RWPE2 (cell line): ENCODE results near the gene ZNF440.
"Not testable (repeated sequence)": the region's sequence is repeated elsewhere in the genome, so short reads cannot be mapped to it uniquely, and the experiment has no call there.

Source experiments
- ATAC-seq: fragments of 200-7000 bp; cut with Tn5 transposase; 3 replicates; pipeline ENCODE4 v1.9.1; 2021; ENCODE audit warnings: low read depth
- DNase-seq: peaks from one replicate; pipeline ENCODE4 v3.0.0-alpha.2; 2020; ENCODE audit warnings: low spot score
- H3K27ac ChIP-seq: fragments of 450-650 bp; 2 replicates; pipeline ENCODE4 v1.5.1; 2017; ENCODE audit warnings: mild to moderate bottlenecking; ENCODE audit not compliant: poor library complexity, severe bottlenecking
- H3K27me3 ChIP-seq: fragments of 250-450 bp; sonication (Bioruptor Pico); 2 replicates; pipeline ENCODE4 v1.5.1; 2021; ENCODE audit warnings: mild to moderate bottlenecking, moderate library complexity; ENCODE audit not compliant: insufficient read depth, poor library complexity, severe bottlenecking
- H3K36me3 ChIP-seq: fragments of 250-450 bp; sonication (Bioruptor Pico); 2 replicates; pipeline ENCODE4 v1.5.1; 2020; ENCODE audit warnings: low read depth, mild to moderate bottlenecking, moderate library complexity
- H3K4me1 ChIP-seq: fragments of 250-450 bp; sonication (Bioruptor Pico); 2 replicates; pipeline ENCODE4 v1.5.1; 2021; ENCODE audit warnings: mild to moderate bottlenecking, moderate library complexity; ENCODE audit not compliant: insufficient read depth, poor library complexity, severe bottlenecking
- H3K4me3 ChIP-seq: fragments of 250-450 bp; sonication (Bioruptor Pico); 2 replicates; pipeline ENCODE4 v1.5.1; 2021; ENCODE audit warnings: mild to moderate bottlenecking, moderate library complexity; ENCODE audit not compliant: severe bottlenecking
- H3K9me3 ChIP-seq: fragments of 250-450 bp; sonication (Bioruptor Pico); 2 replicates; pipeline ENCODE4 v1.5.1; 2021; ENCODE audit warnings: mild to moderate bottlenecking, moderate library complexity; ENCODE audit not compliant: severe bottlenecking
- TF ChIP-seq, protein P1 (sequence below): fragments of 450-650 bp; IDR thresholded peaks from one replicate; pipeline ENCODE4 v1.5.1; 2017; ENCODE audit warnings: mild to moderate bottlenecking, moderate library complexity; ENCODE audit not compliant: poor library complexity, severe bottlenecking

ZNF440 gene

DNA sequence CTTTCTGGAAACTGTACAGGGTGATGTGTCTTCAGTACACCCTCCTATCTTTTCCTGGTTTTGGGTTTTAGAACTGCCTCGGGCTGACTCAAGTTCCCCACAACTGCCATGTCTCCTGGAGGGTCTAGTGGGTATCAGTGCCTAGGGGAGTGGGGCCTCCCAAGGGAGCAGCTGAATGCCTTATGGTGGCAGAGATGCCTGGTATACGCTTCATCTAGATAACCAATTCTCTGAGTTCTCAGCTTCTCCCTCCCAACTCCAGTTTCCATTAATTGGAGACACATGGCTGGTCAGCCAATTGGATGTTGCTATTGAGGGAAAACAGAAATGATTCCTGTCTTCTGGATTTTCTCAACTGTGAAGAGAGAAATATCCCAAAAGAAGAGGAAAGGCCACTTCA is 47.2 kb downstream of the ZNF440 start:
- TF ChIP-seq, protein P1, sequence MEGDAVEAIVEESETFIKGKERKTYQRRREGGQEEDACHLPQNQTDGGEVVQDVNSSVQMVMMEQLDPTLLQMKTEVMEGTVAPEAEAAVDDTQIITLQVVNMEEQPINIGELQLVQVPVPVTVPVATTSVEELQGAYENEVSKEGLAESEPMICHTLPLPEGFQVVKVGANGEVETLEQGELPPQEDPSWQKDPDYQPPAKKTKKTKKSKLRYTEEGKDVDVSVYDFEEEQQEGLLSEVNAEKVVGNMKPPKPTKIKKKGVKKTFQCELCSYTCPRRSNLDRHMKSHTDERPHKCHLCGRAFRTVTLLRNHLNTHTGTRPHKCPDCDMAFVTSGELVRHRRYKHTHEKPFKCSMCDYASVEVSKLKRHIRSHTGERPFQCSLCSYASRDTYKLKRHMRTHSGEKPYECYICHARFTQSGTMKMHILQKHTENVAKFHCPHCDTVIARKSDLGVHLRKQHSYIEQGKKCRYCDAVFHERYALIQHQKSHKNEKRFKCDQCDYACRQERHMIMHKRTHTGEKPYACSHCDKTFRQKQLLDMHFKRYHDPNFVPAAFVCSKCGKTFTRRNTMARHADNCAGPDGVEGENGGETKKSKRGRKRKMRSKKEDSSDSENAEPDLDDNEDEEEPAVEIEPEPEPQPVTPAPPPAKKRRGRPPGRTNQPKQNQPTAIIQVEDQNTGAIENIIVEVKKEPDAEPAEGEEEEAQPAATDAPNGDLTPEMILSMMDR = no peak
- no peaks in the 10 kb centered on the region for H3K9me3 ChIP-seq
- no peak for ATAC-seq
- H3K4me1 ChIP-seq = no peaks in the 10 kb centered on the region
- DNase-seq = no peak
- H3K4me3 ChIP-seq = no peak overlapping the region
- no peaks in the 10 kb centered on the region for H3K27me3 ChIP-seq
- H3K27ac ChIP-seq = no peak overlapping the region
- H3K36me3 ChIP-seq = no peaks in the 10 kb centered on the region

DNA sequence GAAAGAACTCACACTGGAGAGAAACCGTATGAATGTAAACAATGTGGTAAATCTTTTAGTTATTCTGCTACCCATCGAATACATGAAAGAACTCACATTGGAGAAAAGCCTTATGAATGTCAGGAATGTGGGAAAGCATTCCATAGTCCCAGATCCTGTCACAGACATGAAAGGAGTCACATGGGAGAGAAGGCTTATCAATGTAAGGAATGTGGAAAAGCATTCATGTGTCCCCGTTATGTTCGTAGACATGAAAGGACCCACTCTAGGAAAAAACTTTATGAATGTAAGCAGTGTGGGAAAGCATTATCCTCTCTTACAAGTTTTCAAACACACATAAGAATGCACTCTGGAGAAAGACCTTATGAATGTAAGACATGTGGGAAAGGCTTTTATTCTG is 53.7 kb downstream of the ZNF440 start:
- Histone ChIP-seq H3K9me3 (peaks cover 16% of the 10 kb centered on the region), H3K36me3 (peaks cover 20% of the 10 kb centered on the region)
- not testable (repeated sequence) for H3K27me3 ChIP-seq, H3K27ac ChIP-seq, DNase-seq, H3K4me1 ChIP-seq, ATAC-seq, H3K4me3 ChIP-seq

DNA sequence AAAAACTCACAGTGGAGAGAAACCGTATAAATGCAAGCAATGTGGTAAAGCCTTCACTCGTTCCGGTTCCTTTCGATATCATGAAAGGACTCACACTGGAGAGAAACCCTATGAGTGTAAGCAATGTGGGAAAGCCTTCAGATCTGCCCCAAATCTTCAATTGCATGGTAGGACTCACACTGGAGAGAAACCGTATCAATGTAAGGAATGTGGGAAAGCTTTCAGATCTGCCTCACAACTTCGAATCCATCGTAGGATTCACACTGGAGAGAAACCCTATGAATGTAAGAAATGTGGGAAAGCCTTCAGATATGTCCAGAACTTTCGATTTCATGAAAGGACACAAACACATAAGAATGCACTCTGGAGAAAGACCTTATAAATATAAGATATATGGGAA is 54.1 kb downstream of the ZNF440 start:
- no peak overlapping the region for H3K27ac ChIP-seq

DNA sequence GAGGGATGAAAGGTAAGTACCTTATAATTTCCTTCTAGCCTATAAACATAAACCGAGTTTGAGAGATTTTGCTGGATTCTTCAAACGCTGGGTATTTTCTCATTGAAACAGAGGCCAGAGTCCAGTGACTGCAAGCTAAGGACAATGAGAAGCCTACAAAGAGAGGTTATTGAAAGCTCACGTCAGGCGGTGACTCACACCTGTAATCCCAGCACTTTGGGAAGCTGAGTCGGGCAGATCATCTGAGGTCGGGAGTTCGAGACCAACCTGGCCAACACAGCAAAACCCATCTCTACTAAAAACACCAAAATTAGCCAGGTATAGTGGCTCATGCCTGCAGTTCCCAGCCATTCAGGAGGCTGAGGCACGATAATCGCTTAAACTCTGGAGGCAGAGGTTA is 58.6 kb downstream of the ZNF440 start:
- no peaks in the 10 kb centered on the region for H3K27me3 ChIP-seq
- no peak overlapping the region for H3K4me3 ChIP-seq
- no peak overlapping the region for H3K27ac ChIP-seq
- TF ChIP-seq, protein P1 = no peak
- H3K9me3 ChIP-seq = peaks cover 14% of the 10 kb centered on the region
- DNase-seq (no peak), ATAC-seq (no peak)
- H3K36me3 ChIP-seq = peaks cover 16% of the 10 kb centered on the region
- H3K4me1 ChIP-seq = no peaks in the 10 kb centered on the region

More for the DNA sequence above, 54.1 kb downstream of the ZNF440 start:
- H3K9me3 ChIP-seq = peaks cover 16% of the 10 kb centered on the region
- TF ChIP-seq, protein P1 = no peak
- H3K27me3 ChIP-seq = no peaks in the 10 kb centered on the region
- H3K36me3 ChIP-seq = peaks cover 20% of the 10 kb centered on the region
- ATAC-seq (no peak), DNase-seq (no peak)
- H3K4me3 ChIP-seq = no peak overlapping the region
- H3K4me1 ChIP-seq = no peaks in the 10 kb centered on the region

DNA sequence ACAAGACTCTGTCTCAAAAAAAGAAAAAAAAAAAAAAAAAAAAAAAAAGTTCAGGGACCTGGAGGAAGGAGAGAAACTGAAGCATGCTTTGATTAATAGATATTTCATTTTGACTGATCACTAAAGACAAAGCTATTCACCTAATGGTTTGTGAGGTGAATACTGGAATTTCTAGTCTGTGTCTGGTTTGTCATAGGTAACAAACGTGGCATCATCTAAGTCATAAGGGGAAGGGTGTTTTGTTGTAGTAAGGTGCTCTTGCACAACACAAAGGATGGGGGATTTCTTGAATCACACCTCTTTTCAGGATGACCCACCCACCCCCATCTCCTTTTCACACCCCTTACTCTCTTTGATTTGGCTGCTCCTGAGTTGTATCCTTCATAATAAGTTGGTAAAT is 59.7 kb downstream of the ZNF440 start:
- TF ChIP-seq, protein P1 = no peak
- no peaks in the 10 kb centered on the region for H3K4me1 ChIP-seq
- H3K27me3 ChIP-seq = no peaks in the 10 kb centered on the region
- DNase-seq (no peak), ATAC-seq (no peak)
- H3K27ac ChIP-seq = no peak overlapping the region
- peaks cover 5% of the 10 kb centered on the region; the same call in 1 of the 2 replicates for H3K36me3 ChIP-seq
- no peak overlapping the region for H3K4me3 ChIP-seq
- H3K9me3 ChIP-seq = peaks cover 7% of the 10 kb centered on the region

DNA sequence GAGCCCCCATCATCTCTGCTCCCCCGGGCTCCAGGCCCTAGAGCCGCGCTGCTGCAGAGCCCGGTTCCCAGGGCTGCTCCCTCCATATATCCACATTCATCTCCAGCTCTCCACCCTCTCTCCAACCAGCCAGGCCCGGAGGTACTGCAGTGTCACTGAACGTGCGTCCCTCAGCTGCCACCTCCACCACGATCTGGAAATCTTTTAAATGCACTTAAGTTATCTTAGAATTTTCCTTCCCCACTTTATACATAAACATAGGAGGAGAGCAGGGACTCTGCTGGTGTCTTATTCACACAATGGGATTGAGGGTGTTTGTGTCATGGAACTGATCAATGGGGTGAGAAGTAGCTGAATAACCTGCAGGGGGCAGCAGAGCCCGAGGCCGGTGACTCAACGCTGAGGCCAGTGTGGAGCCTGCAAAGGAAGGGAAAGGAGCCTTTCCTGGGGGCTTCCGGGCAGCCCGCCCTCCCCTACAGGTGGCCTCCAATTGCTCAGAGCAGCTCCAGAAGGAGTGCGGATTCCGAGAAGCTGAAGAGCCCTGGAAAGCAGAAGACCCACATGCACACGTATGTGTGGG is 65.7 kb downstream of the ZNF440 start:
- H3K27ac ChIP-seq, H3K4me1 ChIP-seq, H3K9me3 ChIP-seq, ATAC-seq, H3K4me3 ChIP-seq, DNase-seq, H3K27me3 ChIP-seq, H3K36me3 ChIP-seq: not testable (repeated sequence)
